Ovary (tissue), 3 donors: ENCODE data around the gene CDC16.

ENCODE experiments used
- POLR2A ChIP-seq: fragments of 450-650 bp; IDR thresholded peaks from one replicate; pipeline ENCODE4 v1.6.1; 2017; ENCODE audit warnings: antibody characterized with exemption, mild to moderate bottlenecking, moderate library complexity
- TF ChIP-seq, protein P1 (sequence below), 3 donors: fragments of 450-650 bp in 2 of 3; fragments of 200-600 bp in 1 of 3; IDR thresholded peaks; one replicate each; pipeline versions ENCODE4 v1.5.1 to v1.8.0; 2016 to 2022; ENCODE audit warnings: antibody characterized with exemption in 3 of 3, mild to moderate bottlenecking in 1 of 3
- donor health status: DM: no; HTN: no; CAD: no.

DNA sequence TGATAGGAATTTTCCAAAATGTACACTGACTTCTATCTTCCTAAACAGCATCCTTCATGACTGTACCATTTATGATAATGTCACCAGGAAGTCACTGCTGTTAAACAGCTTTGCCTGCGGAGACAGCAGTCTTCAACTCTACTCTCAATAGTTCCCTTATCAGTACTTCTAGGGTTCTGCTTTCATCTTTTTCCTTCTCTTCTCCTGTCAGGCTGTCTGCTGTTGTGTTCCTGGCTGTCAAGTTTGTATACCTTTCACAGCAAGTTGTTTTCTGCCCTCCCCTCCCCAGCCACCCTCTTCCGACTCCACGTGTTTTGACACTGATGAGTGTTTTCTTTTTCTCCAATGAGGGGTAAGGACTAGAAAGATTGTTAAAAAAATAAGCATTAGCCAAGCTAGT lies 48.9 kb downstream of the CDC16 start:
- TF ChIP-seq POLR2A: no peak
- TF ChIP-seq, protein P1, sequence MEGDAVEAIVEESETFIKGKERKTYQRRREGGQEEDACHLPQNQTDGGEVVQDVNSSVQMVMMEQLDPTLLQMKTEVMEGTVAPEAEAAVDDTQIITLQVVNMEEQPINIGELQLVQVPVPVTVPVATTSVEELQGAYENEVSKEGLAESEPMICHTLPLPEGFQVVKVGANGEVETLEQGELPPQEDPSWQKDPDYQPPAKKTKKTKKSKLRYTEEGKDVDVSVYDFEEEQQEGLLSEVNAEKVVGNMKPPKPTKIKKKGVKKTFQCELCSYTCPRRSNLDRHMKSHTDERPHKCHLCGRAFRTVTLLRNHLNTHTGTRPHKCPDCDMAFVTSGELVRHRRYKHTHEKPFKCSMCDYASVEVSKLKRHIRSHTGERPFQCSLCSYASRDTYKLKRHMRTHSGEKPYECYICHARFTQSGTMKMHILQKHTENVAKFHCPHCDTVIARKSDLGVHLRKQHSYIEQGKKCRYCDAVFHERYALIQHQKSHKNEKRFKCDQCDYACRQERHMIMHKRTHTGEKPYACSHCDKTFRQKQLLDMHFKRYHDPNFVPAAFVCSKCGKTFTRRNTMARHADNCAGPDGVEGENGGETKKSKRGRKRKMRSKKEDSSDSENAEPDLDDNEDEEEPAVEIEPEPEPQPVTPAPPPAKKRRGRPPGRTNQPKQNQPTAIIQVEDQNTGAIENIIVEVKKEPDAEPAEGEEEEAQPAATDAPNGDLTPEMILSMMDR (IDR thresholded peaks at IDR 0.05): no peak
